ENCODE measurements around the gene COL8A1. TPM values are rescaled to one million over a fixed set of nuclear protein-coding genes. Genes with fewer than 3 reads are reported as not detected.

Gene COL8A1
- total and polyA plus RNA-seq, 2 donors (not counting 1 experiment from before 2014, with no cell fraction given), result 0.12 TPM; not detected in 1

DNA sequence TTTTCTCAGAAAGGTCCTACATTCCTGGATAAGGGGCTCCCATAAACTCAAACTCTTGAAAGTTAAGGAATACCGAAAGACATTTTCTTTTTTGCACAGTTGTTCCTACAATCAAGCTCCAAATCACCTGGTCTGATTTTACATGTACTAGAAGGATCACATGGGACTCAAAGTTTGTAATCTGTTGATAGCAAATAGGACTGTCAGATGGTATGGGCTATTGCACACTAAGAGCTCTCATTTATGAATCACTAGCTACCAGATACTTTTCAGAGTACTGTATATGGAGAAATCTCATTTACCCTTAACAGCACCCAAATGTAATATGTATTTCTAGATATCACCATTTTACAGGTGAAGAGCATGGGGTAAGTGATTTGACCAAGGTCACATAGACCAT, 129.7 kb downstream of the COL8A1 start:
- intact Hi-C loops (cut with micrococcal nuclease), result no loop called here
- H3K27me3 Mint-ChIP-seq, result peaks cover 4% of the 10 kb centered on the region
- no peak for TF ChIP-seq EZH2 (IDR thresholded peaks at IDR 0.05; ENCODE audit: borderline replicate concordance, insufficient read depth, low read depth, low read length, poor library complexity, severe bottlenecking)
- TF ChIP-seq, protein P1, sequence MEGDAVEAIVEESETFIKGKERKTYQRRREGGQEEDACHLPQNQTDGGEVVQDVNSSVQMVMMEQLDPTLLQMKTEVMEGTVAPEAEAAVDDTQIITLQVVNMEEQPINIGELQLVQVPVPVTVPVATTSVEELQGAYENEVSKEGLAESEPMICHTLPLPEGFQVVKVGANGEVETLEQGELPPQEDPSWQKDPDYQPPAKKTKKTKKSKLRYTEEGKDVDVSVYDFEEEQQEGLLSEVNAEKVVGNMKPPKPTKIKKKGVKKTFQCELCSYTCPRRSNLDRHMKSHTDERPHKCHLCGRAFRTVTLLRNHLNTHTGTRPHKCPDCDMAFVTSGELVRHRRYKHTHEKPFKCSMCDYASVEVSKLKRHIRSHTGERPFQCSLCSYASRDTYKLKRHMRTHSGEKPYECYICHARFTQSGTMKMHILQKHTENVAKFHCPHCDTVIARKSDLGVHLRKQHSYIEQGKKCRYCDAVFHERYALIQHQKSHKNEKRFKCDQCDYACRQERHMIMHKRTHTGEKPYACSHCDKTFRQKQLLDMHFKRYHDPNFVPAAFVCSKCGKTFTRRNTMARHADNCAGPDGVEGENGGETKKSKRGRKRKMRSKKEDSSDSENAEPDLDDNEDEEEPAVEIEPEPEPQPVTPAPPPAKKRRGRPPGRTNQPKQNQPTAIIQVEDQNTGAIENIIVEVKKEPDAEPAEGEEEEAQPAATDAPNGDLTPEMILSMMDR (IDR thresholded peaks at IDR 0.05), result no peak

DNA sequence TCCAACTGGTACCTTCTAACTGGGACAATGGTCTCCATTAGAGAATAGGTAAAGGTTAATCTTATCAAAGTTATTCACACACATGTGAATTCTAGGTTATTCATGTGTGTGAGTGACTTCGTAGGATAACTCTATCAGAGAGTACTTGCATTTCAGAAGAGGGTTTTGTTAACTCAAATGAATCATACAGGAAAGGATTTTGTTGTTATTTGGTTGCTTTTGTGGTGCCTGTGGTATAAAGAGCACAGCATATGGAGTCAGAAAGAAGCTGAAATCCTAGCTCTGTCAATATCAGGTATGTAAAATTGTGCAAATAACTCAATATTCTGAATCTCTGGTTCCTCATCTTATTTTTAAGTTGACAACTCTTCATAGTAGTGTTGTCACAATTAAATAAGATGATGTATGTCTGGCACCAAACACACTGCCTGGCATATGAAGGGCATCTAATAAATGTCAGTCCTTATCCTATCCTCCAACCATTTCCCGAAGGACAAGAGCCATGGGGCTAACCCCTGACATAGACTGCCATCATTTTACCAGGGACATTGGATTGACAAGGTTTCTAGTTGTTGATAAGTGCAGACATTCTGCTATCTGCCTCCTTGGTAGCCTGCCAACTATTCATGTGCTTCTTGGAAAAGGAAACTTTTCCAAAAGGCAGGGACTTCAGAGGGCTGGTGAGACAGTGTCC, 130.6 kb downstream of the COL8A1 start:
- ChIA-PET CTCF (interaction anchor here (1.4 kb wide), 1 partner anchor 15 kb away, joined by 6 read pairs; no protein-coding TSS in a partner anchor), POLR2A (no interaction called here)
- H3K4me1 ChIP-seq (ENCODE audit: control insufficient read depth in 2 of 2, insufficient read depth in 2 of 2, low read length in 2 of 2), result no peaks in the 10 kb centered on the region
- Mint-ChIP-seq H3K9me3 (ENCODE audit: insufficient read depth) (no peaks in the 10 kb centered on the region), H3K4me1 (no peaks in the 10 kb centered on the region), H3K27me3 (peaks cover 4% of the 10 kb centered on the region), H3K27ac (no peak overlapping the region), H3K4me3 (no peak overlapping the region)
- no peak overlapping the region for H3K9ac ChIP-seq (ENCODE audit: low read length)
- H3K4me3 ChIP-seq (ENCODE audit: control extremely low read depth in 1 of 5, extremely low read depth in 1 of 5, insufficient read depth in 1 of 5, low read depth in 2 of 5, low read length in 4 of 5), result no peak overlapping the region
- no peaks in the 10 kb centered on the region for H4K20me1 ChIP-seq (ENCODE audit: control insufficient read depth, insufficient read depth, low read length, poor library complexity, severe bottlenecking)
- H2AFZ ChIP-seq (ENCODE audit: insufficient read depth, low read depth, low read length, poor library complexity, severe bottlenecking), result no peak overlapping the region
- no peaks in the 10 kb centered on the region for H3K36me3 ChIP-seq (replicated peaks in 1 of 2; ENCODE audit: control extremely low read depth in 1 of 2, control insufficient read depth in 1 of 2, extremely low read depth in 1 of 2, insufficient read depth in 2 of 2, low read length in 1 of 2)
- WGBS (ENCODE audit: insufficient coverage), result no CpG with 5 or more reads among the region's 2 CpGs
- no peak for ATAC-seq (ENCODE audit: low read depth)
- intact Hi-C loops (cut with micrococcal nuclease), result no loop called here
- H3K79me2 ChIP-seq (ENCODE audit: control insufficient read depth, insufficient read depth, low read length), result no peaks in the 10 kb centered on the region
- TF ChIP-seq, protein P1 (IDR thresholded peaks at IDR 0.05), result no peak
- TF ChIP-seq EZH2 (IDR thresholded peaks at IDR 0.05; ENCODE audit: borderline replicate concordance, insufficient read depth, low read depth, low read length, poor library complexity, severe bottlenecking), result no peak
- no peaks in the 10 kb centered on the region for H3K27me3 ChIP-seq (replicated peaks in 1 of 4; ENCODE audit: control extremely low read depth in 1 of 4, control insufficient read depth in 3 of 4, insufficient read depth in 4 of 4, low read length in 3 of 4)
- H3K9me3 ChIP-seq (ENCODE audit: control extremely low read depth in 1 of 3, control insufficient read depth in 2 of 3, insufficient read depth in 1 of 3, low read length in 2 of 3), result no peaks in the 10 kb centered on the region
- no peak overlapping the region for H3K4me2 ChIP-seq (replicated peaks; ENCODE audit: low read depth, low read length, poor library complexity, severe bottlenecking)
- H3K27ac ChIP-seq (ENCODE audit: low read length in 2 of 2), result no peak overlapping the region
- no peak for DNase-seq

More for the DNA sequence above, 129.7 kb downstream of the COL8A1 start:
- no peaks in the 10 kb centered on the region for H3K9me3 Mint-ChIP-seq (ENCODE audit: insufficient read depth)
- H3K79me2 ChIP-seq (ENCODE audit: control insufficient read depth, insufficient read depth, low read length), result no peaks in the 10 kb centered on the region
- ATAC-seq (ENCODE audit: low read depth) (no peak), DNase-seq (no peak)
- H3K4me1 ChIP-seq (ENCODE audit: control insufficient read depth in 2 of 2, insufficient read depth in 2 of 2, low read length in 2 of 2), result no peaks in the 10 kb centered on the region
- no CpG with 5 or more reads among the region's 1 CpG for WGBS (ENCODE audit: insufficient coverage)
- H3K36me3 ChIP-seq (replicated peaks in 1 of 2; ENCODE audit: control extremely low read depth in 1 of 2, control insufficient read depth in 1 of 2, extremely low read depth in 1 of 2, insufficient read depth in 2 of 2, low read length in 1 of 2), result no peaks in the 10 kb centered on the region
- no peak overlapping the region for H3K27ac ChIP-seq (ENCODE audit: low read length in 2 of 2)
- ChIA-PET CTCF (interaction anchor here (1.4 kb wide), 1 partner anchor 15 kb away, joined by 6 read pairs; no protein-coding TSS in a partner anchor), POLR2A (no interaction called here)
- no peak overlapping the region for H2AFZ ChIP-seq (ENCODE audit: insufficient read depth, low read depth, low read length, poor library complexity, severe bottlenecking)
- H3K27me3 ChIP-seq (replicated peaks in 1 of 4; ENCODE audit: control extremely low read depth in 1 of 4, control insufficient read depth in 3 of 4, insufficient read depth in 4 of 4, low read length in 3 of 4), result no peaks in the 10 kb centered on the region
- H4K20me1 ChIP-seq (ENCODE audit: control insufficient read depth, insufficient read depth, low read length, poor library complexity, severe bottlenecking), result no peaks in the 10 kb centered on the region
- no peak overlapping the region for H3K27ac Mint-ChIP-seq
- H3K9ac ChIP-seq (ENCODE audit: low read length), result no peak overlapping the region
- H3K4me2 ChIP-seq (replicated peaks; ENCODE audit: low read depth, low read length, poor library complexity, severe bottlenecking), result no peak overlapping the region
- H3K4me1 Mint-ChIP-seq, result no peaks in the 10 kb centered on the region
- H3K9me3 ChIP-seq (ENCODE audit: control extremely low read depth in 1 of 3, control insufficient read depth in 2 of 3, insufficient read depth in 1 of 3, low read length in 2 of 3), result no peaks in the 10 kb centered on the region
- no peak overlapping the region for H3K4me3 ChIP-seq (ENCODE audit: control extremely low read depth in 1 of 5, extremely low read depth in 1 of 5, insufficient read depth in 1 of 5, low read depth in 2 of 5, low read length in 4 of 5)
- H3K4me3 Mint-ChIP-seq, result no peak overlapping the region
